Type B pancreatic cell (in vitro differentiated cells): ENCODE results near the gene VRK1. TPM values are rescaled to one million over a fixed set of nuclear protein-coding genes. Genes with fewer than 3 reads are reported as not detected.

ENCODE experiments used
- DNase-seq: peaks from one replicate; pipeline ENCODE4 v3.0.0; 2021; ENCODE audit warnings: mixed read lengths; ENCODE audit not compliant: unreplicated experiment; ENCODE audit errors: extremely low spot score
- H3K27ac Mint-ChIP-seq: 2 replicates; pipeline ENCODE4 v1.8.0; 2021; ENCODE audit warnings: mild to moderate bottlenecking, mixed read lengths
- H3K27me3 Mint-ChIP-seq: 2 replicates; pipeline ENCODE4 v1.8.0; 2021; ENCODE audit warnings: mixed read lengths
- H3K36me3 Mint-ChIP-seq: 2 replicates; pipeline ENCODE4 v1.8.0; 2021; ENCODE audit warnings: mixed read lengths
- H3K4me1 Mint-ChIP-seq: one replicate; pipeline ENCODE4 v1.8.0; 2021; ENCODE audit warnings: mixed read lengths; ENCODE audit not compliant: unreplicated experiment
- H3K4me3 Mint-ChIP-seq: 2 replicates; pipeline ENCODE4 v1.8.0; 2021; ENCODE audit warnings: mild to moderate bottlenecking, mixed read lengths
- H3K9me3 Mint-ChIP-seq: 2 replicates; pipeline ENCODE4 v1.8.0; 2021; ENCODE audit warnings: mixed read lengths
- total RNA-seq: library from RNA; stranded (reverse); gene quantifications from 2 replicates; pipeline ENCODE4 v1.2.1, GENCODE V29; 2021; ENCODE audit warnings: low replicate concordance
- TF ChIP-seq, protein P1 (sequence below): fragments of 200-600 bp; sonication (generic); conservative IDR thresholded peaks from 2 replicates; pipeline ENCODE4 v1.5.0; 2021; ENCODE audit warnings: antibody characterized with exemption, mild to moderate bottlenecking

VRK1 gene
- total RNA-seq, 1 donor from 2014 or later = 36.9 TPM

GRCh38 chr14:96928779-96929380 lies 131.7 kb downstream of the VRK1 start:
- no peak overlapping the region for H3K4me3 Mint-ChIP-seq
- no peaks in the 10 kb centered on the region for H3K36me3 Mint-ChIP-seq
- H3K4me1 Mint-ChIP-seq = no peaks in the 10 kb centered on the region
- H3K27ac Mint-ChIP-seq = no peak overlapping the region
- no peaks in the 10 kb centered on the region for H3K27me3 Mint-ChIP-seq
- TF ChIP-seq, protein P1, sequence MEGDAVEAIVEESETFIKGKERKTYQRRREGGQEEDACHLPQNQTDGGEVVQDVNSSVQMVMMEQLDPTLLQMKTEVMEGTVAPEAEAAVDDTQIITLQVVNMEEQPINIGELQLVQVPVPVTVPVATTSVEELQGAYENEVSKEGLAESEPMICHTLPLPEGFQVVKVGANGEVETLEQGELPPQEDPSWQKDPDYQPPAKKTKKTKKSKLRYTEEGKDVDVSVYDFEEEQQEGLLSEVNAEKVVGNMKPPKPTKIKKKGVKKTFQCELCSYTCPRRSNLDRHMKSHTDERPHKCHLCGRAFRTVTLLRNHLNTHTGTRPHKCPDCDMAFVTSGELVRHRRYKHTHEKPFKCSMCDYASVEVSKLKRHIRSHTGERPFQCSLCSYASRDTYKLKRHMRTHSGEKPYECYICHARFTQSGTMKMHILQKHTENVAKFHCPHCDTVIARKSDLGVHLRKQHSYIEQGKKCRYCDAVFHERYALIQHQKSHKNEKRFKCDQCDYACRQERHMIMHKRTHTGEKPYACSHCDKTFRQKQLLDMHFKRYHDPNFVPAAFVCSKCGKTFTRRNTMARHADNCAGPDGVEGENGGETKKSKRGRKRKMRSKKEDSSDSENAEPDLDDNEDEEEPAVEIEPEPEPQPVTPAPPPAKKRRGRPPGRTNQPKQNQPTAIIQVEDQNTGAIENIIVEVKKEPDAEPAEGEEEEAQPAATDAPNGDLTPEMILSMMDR = no peak
- H3K9me3 Mint-ChIP-seq = no peaks in the 10 kb centered on the region
- no peak for DNase-seq

DNA sequence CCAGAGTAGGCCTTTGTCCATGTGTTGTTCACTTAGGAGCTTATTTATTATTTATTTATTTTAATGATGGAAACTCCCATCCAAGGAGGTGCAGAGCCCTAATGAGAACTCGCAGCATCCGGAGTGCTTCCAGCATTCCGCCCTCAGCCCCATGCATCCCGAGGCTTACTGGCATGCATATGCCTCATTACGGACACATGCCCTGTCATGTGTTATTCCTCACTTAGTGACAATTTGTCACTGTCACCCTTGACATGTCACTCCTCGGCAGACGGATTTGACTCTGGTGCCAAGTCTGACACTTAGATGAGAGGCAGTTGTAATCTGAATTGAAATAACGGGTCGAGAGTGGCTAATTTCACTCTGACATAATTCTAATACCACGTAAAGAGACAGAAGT lies 132.8 kb downstream of the VRK1 start:
- TF ChIP-seq, protein P1 = no peak
- Mint-ChIP-seq H3K4me1 (peaks cover 8% of the 10 kb centered on the region), H3K27ac (no peak overlapping the region), H3K27me3 (no peaks in the 10 kb centered on the region), H3K4me3 (no peak overlapping the region), H3K36me3 (no peaks in the 10 kb centered on the region), H3K9me3 (no peaks in the 10 kb centered on the region)
- no peak for DNase-seq

DNA sequence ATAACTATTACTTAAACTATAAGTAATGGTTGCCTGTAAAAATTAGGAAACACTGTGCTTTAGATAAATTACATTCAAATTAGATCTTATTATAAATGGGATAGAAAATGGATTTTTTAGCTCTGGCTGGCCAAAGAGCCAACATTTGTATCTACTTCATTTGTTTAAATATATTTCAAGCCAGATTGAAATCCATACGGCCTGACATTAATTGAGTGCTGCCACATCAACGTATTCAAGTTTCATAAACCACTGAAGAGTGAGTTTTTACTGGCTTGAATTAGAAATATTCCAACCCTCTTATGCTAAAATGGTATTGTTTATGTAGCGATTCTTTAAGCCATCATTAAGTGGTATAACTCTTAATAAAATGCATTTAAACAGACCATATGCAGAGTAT lies 133.3 kb downstream of the VRK1 start:
- Mint-ChIP-seq H3K4me1 (peaks cover 9% of the 10 kb centered on the region), H3K36me3 (no peaks in the 10 kb centered on the region), H3K4me3 (no peak overlapping the region), H3K27ac (no peak overlapping the region), H3K27me3 (no peaks in the 10 kb centered on the region), H3K9me3 (no peaks in the 10 kb centered on the region)
- no peak for DNase-seq
- TF ChIP-seq, protein P1 = no peak
